Activated naive CD4-positive, alpha-beta T cell treated with Interleukin-2 at 50 U/mL for 16 hours (primary cell): ENCODE measurements around the gene PCDH12.

ENCODE experiments used
- DNase-seq: peaks from one replicate; pipeline ENCODE4 v3.0.0-alpha.2; 2020

Gene PCDH12

DNA sequence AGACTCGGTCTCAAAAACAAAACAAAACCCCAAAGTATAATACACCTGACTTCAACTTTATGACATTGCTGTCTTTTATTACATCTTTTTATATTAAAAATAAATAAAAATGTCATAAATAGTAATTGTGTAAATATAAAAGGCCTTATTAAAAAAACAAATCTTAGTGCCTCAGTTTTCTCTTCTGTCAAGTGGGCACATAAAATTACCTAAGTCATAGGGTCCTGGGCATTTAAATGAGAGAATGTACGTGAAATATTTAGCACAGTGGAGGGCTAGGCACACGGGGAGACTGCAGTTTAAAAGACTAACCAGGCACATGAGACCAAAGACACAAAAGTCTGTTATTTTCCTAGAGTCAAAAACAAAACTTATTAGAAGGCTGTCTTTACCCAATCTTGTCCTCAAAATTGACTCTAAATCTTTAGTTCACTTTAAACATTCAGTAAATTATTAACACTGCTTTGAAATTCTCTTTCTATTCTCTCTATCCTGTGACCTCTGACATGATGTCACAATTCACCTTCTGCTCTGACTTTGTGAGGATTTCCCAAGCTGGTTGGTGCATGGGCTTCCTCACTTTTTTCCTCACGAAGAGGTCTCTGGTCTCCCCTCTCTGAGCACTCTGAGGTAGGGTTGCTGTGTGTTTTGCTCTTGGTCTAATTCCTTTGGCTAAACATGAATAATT lies 8.4 kb upstream of the PCDH12 start:
- no peak for DNase-seq

DNA sequence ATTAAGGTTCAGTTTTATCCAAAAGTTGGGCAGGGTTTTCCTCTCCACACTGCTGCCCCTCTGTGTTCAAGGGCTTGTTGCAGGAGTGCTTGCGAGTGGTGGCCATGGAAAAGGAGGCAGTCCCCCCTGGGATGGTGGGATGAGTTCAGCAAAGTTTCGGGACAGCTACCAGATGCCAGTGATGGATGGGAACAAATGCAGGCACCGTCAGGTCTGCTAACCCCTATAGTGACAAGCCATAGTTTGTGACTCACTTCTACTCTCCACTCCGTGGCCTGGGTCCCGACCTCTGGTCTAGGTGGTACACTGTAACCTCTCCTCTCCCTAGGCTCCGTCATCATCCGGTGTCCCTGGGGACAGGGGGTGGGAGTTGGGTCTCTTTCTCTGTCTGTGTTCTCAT lies 7.1 kb upstream of the PCDH12 start:
- DNase-seq, result no peak

DNA sequence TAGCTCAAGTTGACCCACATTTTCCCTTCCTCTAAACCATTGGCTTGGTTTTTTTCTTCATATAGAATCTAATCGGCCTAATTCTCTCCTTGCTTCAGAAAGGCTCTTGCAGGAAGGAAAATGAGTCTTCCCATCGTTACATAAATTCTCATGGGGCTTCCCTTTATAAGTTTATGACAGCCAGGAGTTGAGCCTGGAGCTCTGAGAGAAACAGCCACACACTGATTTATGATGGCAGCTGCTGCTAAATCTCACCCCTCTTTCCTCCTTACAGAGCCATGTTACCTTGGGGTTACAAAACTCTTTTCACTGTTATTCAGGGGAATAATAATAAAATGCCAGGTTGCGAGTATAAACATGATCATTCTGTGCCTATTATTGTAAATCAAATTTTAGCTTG lies 5.7 kb upstream of the PCDH12 start:
- DNase-seq, result no peak

DNA sequence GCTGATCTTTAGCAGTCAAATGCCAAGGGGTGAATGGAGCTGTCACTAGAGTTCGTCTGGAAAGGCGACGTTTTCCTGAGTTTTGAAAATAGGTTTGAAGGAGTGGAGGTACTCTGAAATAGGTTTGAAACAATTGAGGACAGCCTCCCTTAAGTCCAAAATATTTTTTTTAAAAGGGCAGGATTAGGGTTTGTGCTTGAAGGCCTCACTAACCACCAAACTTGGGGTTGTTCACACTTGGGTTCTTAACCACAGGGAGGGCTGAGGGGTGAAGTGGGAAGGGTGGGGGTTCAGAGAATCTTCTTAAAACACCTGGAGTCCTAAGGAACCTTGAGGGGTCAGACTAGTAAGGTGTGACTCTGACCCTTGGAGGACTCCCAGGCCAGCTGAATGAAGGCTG lies 3.5 kb upstream of the PCDH12 start:
- DNase-seq, result no peak

DNA sequence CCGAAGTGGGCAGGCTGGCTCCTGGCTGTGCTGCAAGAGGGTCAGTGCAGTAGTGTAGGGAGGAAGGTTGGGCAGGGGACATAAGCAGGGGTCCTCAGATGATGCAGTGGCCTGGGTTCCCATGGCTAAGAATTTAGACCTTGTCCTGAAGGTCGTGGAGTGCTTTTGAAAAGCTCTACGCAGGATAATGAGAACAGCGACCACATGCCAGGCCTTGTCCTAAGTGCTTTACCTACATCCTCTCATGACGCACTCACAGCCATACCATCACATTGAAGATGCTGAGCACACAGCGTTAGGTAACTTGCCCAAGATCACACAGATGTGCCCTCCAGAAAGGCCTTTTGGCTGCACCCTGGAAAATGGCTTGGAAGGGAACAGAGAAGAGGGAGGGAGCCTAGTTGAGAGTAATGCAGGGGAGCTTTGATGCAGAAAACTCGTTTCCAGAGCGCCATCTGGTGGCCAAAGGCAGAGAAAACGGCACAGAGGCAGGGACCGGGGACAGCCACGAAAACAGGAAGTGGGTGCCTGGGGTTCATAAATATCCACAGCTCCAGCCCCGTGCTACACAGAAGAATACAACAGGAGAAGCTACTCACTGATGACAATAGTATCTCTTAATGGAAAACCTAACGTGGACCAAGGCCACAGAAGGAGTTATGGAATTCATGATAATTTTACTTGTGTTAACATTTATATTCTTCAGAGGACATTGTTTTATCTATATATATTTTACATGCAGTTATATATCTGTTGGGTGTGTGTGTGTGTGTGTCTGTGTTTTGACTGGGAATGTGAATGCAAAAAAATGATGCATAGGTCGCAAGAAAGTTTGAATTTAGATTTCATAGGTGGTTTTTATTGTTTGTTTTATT lies 2.7 kb upstream of the PCDH12 start:
- DNase-seq, result peak; percentile 88

DNA sequence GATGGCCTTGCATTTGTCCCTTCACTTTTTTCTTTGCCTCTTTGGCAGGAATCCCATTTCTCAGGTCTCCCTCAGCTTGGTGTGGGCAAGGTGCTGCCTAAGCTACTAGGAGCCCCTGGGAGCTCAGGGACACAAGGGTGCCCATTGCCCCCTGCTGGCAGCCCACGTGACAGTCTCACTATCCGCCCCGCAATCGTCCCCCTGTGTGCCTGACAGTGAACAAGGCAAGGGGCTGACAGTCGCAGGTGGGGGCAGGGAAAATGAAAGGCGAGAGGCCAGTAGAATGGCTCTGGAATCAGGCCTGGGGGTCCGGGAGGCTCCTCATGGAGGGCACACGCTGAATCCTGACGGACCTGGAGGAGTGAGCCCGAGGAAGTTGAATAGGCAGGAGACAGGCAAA lies 2.0 kb upstream of the PCDH12 start:
- DNase-seq, result peak; percentile 15

DNA sequence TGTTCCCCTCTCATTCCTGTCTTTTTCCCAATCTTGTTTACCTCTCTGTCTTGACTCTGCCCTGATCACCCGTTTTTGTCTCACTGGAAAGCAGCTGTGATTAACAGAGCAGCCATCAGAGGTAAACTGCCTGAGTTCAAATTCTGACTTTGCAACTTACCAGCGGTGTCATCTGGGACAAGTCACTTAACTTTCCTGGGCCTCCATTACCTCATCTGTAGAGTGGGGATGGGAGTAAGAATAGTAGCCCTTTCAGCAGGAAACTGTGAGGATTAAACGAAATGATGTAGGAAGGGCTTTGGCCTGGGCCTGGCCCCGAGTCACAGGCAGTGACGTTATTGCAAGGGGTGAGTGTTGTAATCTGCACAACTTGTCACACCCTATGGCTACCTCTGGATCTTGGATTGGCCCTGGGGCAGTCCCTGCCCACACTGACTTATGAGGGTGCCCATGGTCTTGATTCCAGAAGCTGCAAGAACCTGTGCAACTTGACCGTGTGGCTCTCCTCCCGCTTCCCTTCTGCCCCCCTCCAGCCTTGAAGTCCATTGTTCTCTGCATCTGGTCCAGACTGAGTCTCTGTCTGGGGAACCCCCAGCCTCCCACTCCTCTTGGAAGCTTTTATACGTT lies 657 bp upstream of the PCDH12 start:
- DNase-seq, result peak; percentile 19

DNA sequence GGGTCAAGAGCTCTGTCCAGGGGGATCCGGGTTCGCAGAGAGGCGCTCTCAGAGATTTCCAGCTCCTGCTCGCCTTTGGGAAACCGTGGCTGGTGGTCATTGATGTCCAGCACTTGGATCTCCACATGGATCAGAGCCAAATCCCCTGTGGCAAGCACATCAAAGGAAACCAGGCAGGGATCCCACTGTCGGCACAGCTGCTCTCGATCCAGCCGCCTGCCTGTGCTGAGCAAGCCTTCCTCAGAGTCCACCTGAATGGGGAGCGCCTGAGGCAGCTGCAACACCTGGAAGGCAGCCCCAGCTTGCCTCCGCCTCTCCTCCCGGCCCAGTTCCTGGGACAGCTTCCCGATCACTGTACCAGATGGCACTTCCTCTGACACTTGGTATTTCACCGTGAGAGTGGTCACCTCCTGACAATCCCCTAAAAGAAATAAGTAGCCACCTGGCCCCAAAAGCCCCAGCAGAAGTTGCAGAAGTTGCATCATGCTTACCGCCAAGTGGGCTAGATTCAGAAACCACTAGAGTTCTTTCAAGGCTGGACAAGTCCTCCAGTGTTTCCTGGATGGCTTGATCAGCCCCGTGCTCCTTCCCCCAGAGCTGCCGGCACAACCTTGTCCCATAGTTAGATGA lies 520 bp downstream of the PCDH12 start:
- no peak for DNase-seq

DNA sequence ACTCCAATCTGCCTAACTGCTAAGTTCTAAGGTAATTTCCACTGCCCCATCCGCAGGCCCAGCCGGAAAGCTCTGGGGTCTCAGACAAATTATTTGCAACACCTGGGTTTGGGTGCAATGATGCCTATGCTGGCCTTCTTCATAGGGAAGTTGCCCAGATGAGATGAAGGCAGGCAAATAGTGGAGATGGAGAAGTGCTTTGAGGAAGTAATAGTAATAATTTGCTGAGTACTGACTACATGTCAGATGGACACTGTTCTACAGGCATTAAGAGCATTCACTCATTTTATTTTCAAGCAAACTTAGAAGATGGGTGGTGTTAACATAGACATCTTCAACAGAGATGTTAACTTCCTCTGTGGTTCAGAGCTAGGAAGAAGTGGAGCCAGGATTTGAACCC lies 3.8 kb downstream of the PCDH12 start:
- no peak for DNase-seq

DNA sequence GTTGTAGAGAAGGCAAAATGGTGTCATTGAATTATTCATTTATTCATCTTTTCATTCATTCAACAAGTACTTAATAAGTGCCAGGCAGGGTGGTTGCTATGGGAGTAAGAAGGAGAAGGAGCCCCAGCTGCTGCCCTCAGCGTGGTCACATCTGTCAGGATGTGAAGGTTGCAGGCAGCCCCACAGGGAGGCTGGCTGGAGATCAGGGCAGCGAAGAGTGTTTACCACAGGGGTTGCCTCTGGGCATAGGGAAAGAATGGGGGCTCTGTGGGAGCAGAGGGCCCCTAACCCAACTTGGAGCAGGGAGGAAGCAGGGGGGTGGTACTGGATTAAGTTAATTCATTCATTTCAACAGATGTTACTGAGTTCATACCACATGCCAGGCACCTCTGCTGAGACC lies 6.0 kb downstream of the PCDH12 start:
- no peak for DNase-seq

DNA sequence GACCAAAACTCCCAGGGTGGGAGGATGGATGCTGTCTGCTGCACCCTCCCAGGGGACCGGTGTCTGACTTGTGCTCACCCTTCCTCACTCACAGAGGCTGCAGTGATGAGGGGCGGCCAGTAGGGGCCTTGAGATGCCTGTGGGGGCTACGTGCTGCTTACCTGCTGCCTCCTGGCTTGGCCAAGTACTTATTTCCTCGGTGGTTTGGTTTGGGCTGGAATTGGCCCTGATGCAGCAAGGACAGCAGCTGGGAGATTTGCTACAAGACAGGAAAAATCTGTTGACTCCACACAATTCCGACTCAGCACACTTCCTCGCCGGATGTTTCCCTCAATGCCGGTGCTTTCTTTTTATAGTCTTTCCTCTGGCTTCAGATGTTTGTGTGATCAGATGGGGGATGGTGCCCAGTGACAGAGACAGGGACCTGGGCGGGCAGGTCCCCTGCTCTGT lies 6.6 kb downstream of the PCDH12 start:
- peak; percentile 29 for DNase-seq

DNA sequence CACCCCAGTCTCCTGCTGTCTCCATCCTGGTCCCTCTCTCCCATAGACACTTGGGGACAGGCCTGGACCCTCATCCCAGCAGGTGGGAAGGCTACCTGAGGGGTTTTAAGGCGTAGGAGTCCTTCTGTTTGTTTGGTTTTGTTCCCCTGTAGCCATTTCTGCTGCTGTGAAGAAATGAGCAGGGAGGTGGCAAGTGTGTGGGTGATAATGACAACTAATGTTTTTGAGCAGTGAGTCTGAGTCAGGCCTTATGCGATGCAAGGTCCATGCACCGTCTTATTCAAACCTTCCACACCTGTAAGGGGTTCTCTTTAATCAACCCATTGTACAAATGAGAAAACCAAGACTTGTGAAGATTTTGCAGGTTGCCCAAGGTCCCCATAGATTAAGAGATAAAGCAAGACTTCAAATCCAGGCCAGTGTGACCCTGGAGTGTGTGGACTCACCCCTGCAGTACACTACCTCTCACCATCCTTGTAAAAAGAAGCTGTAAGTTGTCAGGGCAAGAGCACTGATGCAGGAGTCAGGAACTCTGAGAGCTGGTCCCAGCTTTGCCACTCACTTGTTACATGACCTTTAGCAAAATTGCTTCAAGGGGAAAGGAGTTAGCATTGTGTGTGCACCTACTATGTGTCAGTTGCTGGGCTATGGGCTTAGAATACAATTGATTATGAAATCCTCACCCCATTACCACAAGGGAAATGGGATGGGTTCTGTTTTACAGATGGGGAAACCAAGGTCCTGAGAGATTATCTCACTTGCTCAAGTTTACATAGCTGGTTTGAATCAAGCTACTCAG lies 7.6 kb downstream of the PCDH12 start:
- DNase-seq, result no peak

DNA sequence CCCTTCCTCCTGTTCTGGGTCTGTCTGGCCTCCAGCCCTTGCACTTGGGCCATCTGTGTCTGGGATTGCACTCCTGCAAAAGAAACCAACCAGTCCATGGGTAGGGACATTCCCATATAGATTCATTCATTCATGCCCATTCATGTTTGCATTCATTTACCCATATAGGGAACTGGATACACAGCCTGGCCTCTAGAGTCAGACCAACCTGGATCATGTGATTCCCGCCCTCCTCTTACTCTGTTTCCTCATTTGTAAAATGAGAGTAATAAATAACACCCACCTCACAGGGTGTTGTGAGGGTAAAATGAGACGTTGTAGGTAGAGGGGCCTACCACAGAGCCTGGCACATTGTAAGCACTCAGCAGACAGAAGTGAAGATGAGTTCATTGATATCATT lies 8.5 kb downstream of the PCDH12 start:
- no peak for DNase-seq

DNA sequence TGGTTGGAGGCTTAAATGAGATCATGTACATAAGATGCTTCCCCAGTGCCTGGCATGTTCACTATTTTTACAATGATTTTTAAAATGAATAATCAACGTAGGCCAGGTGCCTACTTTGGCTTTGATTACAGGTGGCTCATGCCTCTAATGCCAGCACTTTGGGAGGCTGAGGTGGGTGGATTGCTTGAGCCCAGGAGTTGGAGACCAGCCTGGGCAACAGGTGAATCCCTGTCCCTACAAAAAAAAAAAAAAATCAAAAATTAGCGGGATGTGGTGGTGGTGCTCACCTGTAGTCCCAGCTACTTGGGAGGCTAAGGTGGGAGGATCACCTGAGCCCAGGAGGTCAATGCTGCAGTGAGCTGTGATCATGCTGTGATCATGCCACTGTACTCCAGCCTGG lies 9.2 kb downstream of the PCDH12 start:
- no peak for DNase-seq

DNA sequence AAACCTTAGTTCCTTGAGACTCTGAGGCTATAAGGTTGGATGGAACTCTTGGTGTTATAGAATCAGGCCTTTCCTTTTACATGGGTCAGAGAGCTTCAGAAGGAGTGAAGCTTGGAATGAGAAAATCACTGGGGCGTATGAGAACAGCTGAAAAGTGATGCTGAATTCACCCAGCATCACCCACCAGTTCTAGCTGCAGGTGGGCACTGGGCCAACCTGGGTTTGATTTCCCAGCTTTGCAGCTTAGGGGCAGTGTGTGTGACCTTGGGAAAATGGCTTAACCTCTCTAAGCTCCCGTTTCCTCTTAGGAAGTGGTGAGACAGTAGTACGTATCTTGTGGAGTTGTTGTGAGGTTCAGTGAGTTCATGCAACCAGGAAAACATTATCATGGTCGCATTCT lies 10.7 kb downstream of the PCDH12 start:
- DNase-seq, result no peak

DNA sequence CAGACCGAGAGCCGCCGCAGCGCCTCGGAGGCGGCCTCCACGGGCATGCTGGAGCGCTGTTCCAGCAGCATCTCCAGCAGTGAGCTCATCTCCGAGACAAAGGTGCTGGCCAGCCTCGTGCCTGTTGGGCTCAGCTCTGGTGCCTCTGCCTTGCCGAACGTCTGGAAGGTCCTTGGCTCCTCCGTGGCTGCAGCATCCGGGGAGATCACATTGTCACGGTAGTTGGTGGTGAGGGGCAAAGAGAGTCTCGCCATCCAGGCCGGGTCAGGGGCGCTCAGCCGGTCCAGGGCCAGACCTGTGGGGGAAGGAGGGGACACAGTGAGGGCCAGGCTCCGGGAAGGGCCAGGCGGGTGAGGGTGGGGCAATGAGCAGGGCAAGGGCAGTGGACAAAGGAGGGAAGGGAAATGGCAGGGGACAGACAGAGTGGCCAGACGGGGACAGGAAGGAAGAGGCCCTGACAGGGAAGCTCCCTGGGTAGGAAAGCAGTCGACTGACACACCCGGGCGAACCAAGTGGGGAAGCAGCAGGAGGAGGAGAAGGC lies 12.4 kb downstream of the PCDH12 start:
- DNase-seq, result no peak

DNA sequence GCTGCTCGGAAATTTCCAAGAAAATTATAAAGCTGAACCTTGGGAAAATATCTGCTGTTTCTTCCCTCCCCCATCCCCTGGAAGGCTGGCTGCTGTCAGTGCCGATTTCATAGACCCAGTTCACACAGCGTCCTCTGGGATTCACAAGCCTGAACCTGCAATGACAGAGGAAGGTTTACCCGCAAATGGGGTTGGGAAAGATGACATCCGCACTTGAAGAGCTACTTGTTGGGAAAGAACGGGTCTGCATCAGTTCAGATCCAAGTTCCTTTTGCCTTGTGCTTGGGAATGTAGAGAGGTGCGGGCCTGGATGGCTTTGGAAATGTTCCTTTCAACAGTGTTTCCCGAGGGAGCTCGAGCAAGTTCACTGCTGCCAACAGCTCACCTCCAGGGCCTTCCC lies 13.9 kb downstream of the PCDH12 start:
- DNase-seq, result no peak

DNA sequence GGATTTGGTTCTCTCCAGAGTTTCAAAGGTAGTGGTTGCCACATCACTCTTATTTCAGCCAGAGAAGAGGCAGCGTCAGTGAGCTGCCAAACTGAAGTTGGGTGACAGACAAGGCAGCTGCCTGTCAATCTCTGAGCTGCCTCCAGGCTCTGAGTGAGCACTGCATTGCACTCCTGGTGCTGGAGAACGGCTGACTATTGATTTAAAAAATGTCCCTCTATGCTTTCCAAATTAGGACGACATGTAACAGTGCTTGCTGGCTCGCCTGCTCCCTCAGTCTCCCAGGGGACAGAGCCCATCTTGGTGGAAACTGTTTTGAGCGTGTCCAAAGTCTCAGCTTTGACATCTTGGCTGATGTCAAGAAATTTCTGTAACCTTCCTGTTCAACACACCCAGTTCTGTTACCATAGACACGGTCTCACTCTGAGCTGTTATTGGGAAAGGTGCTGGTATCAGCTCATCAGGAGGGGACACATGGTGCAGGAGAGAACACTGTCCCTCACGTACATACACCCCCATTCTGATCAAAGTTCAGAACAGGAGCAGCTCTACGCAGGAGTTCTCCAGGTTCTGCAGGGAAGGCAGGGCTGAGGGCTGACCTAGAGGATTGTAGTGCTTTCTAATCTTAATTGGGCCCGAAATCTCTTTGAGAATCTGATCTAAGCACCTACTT lies 15.7 kb downstream of the PCDH12 start:
- no peak for DNase-seq

DNA sequence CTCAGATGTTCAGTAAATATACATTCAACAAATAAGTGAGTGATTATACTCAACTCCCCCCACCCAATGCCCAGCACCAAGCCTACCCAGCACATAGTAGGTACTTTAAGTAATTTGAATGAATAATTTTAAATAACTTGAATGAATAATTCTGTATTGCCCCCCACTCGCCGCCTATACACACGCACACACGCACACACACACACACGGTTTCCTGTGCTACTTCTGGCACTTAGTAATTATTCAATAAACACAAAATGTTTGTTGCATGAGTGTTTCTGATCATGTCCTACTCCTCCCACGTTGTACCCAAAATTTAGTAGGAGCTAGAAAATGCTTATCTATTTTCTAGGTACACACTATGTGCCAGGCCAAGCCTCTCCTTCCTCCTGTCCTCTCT lies 16.2 kb downstream of the PCDH12 start:
- no peak for DNase-seq

DNA sequence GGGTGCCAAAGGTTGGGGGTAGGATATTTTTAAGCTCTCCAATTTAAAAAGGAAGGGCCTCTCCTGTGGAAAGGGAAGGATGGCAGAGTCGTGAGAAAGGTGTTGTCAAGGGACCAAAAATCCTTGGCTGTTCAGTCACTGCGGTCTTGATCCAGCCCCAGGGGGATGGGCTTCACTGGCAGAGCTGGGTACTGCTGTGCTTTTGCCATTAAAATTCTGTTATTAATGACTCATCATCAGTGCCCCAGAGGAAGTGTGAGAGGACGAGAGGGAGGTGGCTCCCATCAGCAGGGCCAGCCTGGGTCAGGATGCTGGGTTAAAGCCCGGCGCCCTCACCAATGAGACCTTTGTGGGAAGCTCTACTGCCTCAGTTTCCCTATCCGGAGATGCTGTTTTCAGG lies 16.7 kb downstream of the PCDH12 start:
- DNase-seq, result no peak

DNA sequence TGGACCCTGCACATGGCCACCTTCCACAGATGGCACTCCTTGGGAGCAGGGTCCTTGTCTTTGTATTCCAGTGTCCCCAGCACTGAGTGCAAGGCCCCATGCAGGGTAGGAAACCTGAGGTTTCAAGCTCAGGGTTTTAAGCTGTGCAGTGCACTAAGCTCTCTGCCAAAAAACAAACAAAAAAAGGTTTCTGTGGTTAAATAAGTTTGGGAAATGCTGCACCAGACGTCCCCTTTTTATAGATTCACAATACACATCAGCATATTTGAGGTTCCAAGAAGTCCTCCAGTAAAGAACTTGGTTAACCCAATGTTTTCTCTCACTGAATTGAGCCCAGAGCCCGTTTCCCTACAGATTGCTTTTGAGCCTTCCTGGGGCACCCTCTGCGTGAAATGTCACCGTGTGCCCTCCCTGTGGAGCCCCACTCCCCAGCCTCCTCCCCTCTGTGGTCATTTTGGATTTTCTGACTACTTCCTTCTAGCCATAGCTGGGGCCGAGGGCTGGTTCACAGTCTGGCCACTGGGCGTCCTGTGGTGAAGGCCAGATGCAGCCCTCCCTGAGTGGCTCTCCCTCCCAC lies 17.2 kb downstream of the PCDH12 start:
- no peak for DNase-seq
